ENCODE data around the gene SPACA9.

SPACA9 gene

GRCh38 chr9:132877824-132878694 is 639 bp upstream of the SPACA9 start, which contains the start of gene AK8:
TSS of gene AK8 (minus strand) at chr9:132878284. CDS start at chr9:132878255, 29 bp downstream.
- no CpG with 5 or more reads among the region's 89 CpGs for WGBS (ENCODE audit: extremely low coverage, insufficient coverage, insufficient read length)
- H3K14ac ChIP-seq (ENCODE audit: low read length): peak within 1 kb of the TSS; percentile 92
- H3K27me3 ChIP-seq (ENCODE audit: insufficient read depth, low read length): no peaks in the 10 kb centered on the region

GRCh38 chr9:132879457-132880323 is 992 bp downstream of the SPACA9 start:
- no peaks in the 10 kb centered on the region for H3K36me3 ChIP-seq (ENCODE audit: control insufficient read depth in 1 of 2, insufficient read depth in 2 of 2, low read length in 2 of 2)
- H3K14ac ChIP-seq (ENCODE audit: low read length): no peak overlapping the region
- no peak overlapping the region for H2AK5ac ChIP-seq (ENCODE audit: low read length)
- H3K4me3 ChIP-seq (ENCODE audit: low read depth, low read length): no peak overlapping the region
- H3K79me2 ChIP-seq (ENCODE audit: control insufficient read depth, insufficient read depth, low read length, poor library complexity): peaks cover 3% of the 10 kb centered on the region
- H3K18ac ChIP-seq (ENCODE audit: low read length): no peak overlapping the region
- H2BK120ac ChIP-seq (ENCODE audit: insufficient read depth, low read length, poor library complexity): no peak overlapping the region
- H2AFZ ChIP-seq (ENCODE audit: insufficient read depth, low read length, poor library complexity): no peak overlapping the region
- H2BK5ac ChIP-seq (ENCODE audit: low read depth, low read length, poor library complexity): no peak overlapping the region
- no peak overlapping the region for H3K4me2 ChIP-seq (ENCODE audit: low read length)
- no peak overlapping the region for H4K91ac ChIP-seq (ENCODE audit: low read depth, low read length)
- H3K9me3 ChIP-seq (ENCODE audit: insufficient read depth, low read depth, low read length): no peaks in the 10 kb centered on the region
- no CpG with 5 or more reads among the region's 6 CpGs for WGBS (ENCODE audit: extremely low coverage, insufficient coverage, insufficient read length)
- peak; percentile 44 to 80 for DNase-seq
- no peak overlapping the region for H3K27ac ChIP-seq (ENCODE audit: low read depth, low read length)
- H3K4me1 ChIP-seq (ENCODE audit: control insufficient read depth in 1 of 2, insufficient read depth in 2 of 2, low read length in 2 of 2): peaks cover 4 to 6% of the 10 kb centered on the region in 2 experiments
- no peak overlapping the region for H4K12ac ChIP-seq (ENCODE audit: low read depth, low read length)
- no peak overlapping the region for H3K23ac ChIP-seq (ENCODE audit: low read length)
- no peaks in the 10 kb centered on the region for H3K27me3 ChIP-seq (ENCODE audit: insufficient read depth, low read length)
- no peak overlapping the region for H3K4ac ChIP-seq (ENCODE audit: low read depth, low read length)
- H4K8ac ChIP-seq (ENCODE audit: low read depth, low read length): no peak overlapping the region
- H2BK12ac ChIP-seq (ENCODE audit: low read length): no peak overlapping the region
- peaks cover 6% of the 10 kb centered on the region for H3K79me1 ChIP-seq (ENCODE audit: low read length)
- no peak overlapping the region for H3K9ac ChIP-seq (ENCODE audit: low read length)

More at GRCh38 chr9:132877824-132878694, 639 bp upstream of the SPACA9 start, which contains the start of gene AK8:
- peak within 1 kb of the TSS; percentile 83 for H3K4me2 ChIP-seq (ENCODE audit: low read length)
- H3K27ac ChIP-seq (ENCODE audit: low read depth, low read length): no peak within 1 kb of the TSS
- H2BK5ac ChIP-seq (ENCODE audit: low read depth, low read length, poor library complexity): peak within 1 kb of the TSS; percentile 44
- no peak within 1 kb of the TSS for H2BK12ac ChIP-seq (ENCODE audit: low read length)
- peak within 1 kb of the TSS; percentile 63 for H2AK5ac ChIP-seq (ENCODE audit: low read length)
- no peaks in the 10 kb centered on the region for H3K36me3 ChIP-seq (ENCODE audit: control insufficient read depth in 1 of 2, insufficient read depth in 2 of 2, low read length in 2 of 2)
- H3K9me3 ChIP-seq (ENCODE audit: insufficient read depth, low read depth, low read length): no peaks in the 10 kb centered on the region
- H3K9ac ChIP-seq (ENCODE audit: low read length): peak within 1 kb of the TSS; percentile 91
- peaks cover 6% of the 10 kb centered on the region for H3K79me1 ChIP-seq (ENCODE audit: low read length)
- peaks cover 3% of the 10 kb centered on the region for H3K79me2 ChIP-seq (ENCODE audit: control insufficient read depth, insufficient read depth, low read length, poor library complexity)
- H3K23ac ChIP-seq (ENCODE audit: low read length): no peak within 1 kb of the TSS
- peaks cover 4 to 6% of the 10 kb centered on the region in 2 experiments for H3K4me1 ChIP-seq (ENCODE audit: control insufficient read depth in 1 of 2, insufficient read depth in 2 of 2, low read length in 2 of 2)
- peak within 1 kb of the TSS; percentile 64 for H2BK120ac ChIP-seq (ENCODE audit: insufficient read depth, low read length, poor library complexity)
- peak within 1 kb of the TSS; percentile 82 for H3K18ac ChIP-seq (ENCODE audit: low read length)
- peak within 1 kb of the TSS; percentile 89 for H3K4me3 ChIP-seq (ENCODE audit: low read depth, low read length)
- peak within 1 kb of the TSS; percentile 72 for H3K4ac ChIP-seq (ENCODE audit: low read depth, low read length)
- peak within 1 kb of the TSS; percentile 88 for H4K12ac ChIP-seq (ENCODE audit: low read depth, low read length)
- peak within 1 kb of the TSS; percentile 87 for H4K91ac ChIP-seq (ENCODE audit: low read depth, low read length)
- H4K8ac ChIP-seq (ENCODE audit: low read depth, low read length): peak within 1 kb of the TSS; percentile 96
- peak; percentile 74 to 89 for DNase-seq
- peak within 1 kb of the TSS; percentile 100 for H2AFZ ChIP-seq (ENCODE audit: insufficient read depth, low read length, poor library complexity)

- Histone ChIP-seq H3K14ac (ENCODE audit: low read length) (no peak overlapping the region), H3K9ac (ENCODE audit: low read length) (no peak overlapping the region), H4K91ac (ENCODE audit: low read depth, low read length) (no peak overlapping the region), H4K12ac (ENCODE audit: low read depth, low read length) (no peak overlapping the region), H2BK12ac (ENCODE audit: low read length) (no peak overlapping the region), H3K4me2 (ENCODE audit: low read length) (no peak overlapping the region), H4K8ac (ENCODE audit: low read depth, low read length) (no peak overlapping the region), H3K27ac (ENCODE audit: low read depth, low read length) (no peak overlapping the region), H3K4me1 (ENCODE audit: control insufficient read depth in 1 of 2, insufficient read depth in 2 of 2, low read length in 2 of 2) (peaks cover 4 to 6% of the 10 kb centered on the region in 2 experiments), H3K4me3 (ENCODE audit: low read depth, low read length) (no peak overlapping the region), H3K23ac (ENCODE audit: low read length) (no peak overlapping the region), H2AK5ac (ENCODE audit: low read length) (no peak overlapping the region), H3K79me1 (ENCODE audit: low read length) (peaks cover 6% of the 10 kb centered on the region), H3K18ac (ENCODE audit: low read length) (no peak overlapping the region), H3K79me2 (ENCODE audit: control insufficient read depth, insufficient read depth, low read length, poor library complexity) (peaks cover 3% of the 10 kb centered on the region), H2AFZ (ENCODE audit: insufficient read depth, low read length, poor library complexity) (no peak overlapping the region), H2BK120ac (ENCODE audit: insufficient read depth, low read length, poor library complexity) (no peak overlapping the region), H2BK5ac (ENCODE audit: low read depth, low read length, poor library complexity) (no peak overlapping the region), H3K27me3 (ENCODE audit: insufficient read depth, low read length) (no peaks in the 10 kb centered on the region), H3K9me3 (ENCODE audit: insufficient read depth, low read depth, low read length) (peaks cover 1% of the 10 kb centered on the region), H3K4ac (ENCODE audit: low read depth, low read length) (no peak overlapping the region), H3K36me3 (ENCODE audit: control insufficient read depth in 1 of 2, insufficient read depth in 2 of 2, low read length in 2 of 2) (no peaks in the 10 kb centered on the region)
- WGBS (ENCODE audit: extremely low coverage, insufficient coverage, insufficient read length): no CpG with 5 or more reads among the region's 7 CpGs
- DNase-seq: peak; percentile 90 to 92
These were observed 1.6 kb downstream of the SPACA9 start for GRCh38 chr9:132880324-132880661.

- Histone ChIP-seq H3K27me3 (ENCODE audit: insufficient read depth, low read length) (no peaks in the 10 kb centered on the region), H3K9ac (ENCODE audit: low read length) (no peak overlapping the region), H3K9me3 (ENCODE audit: insufficient read depth, low read depth, low read length) (peaks cover 1% of the 10 kb centered on the region), H3K23ac (ENCODE audit: low read length) (no peak overlapping the region), H3K18ac (ENCODE audit: low read length) (no peak overlapping the region), H2BK12ac (ENCODE audit: low read length) (no peak overlapping the region), H3K4me1 (ENCODE audit: control insufficient read depth in 1 of 2, insufficient read depth in 2 of 2, low read length in 2 of 2) (peaks cover 4 to 6% of the 10 kb centered on the region in 2 experiments), H3K36me3 (ENCODE audit: control insufficient read depth in 1 of 2, insufficient read depth in 2 of 2, low read length in 2 of 2) (no peaks in the 10 kb centered on the region), H3K14ac (ENCODE audit: low read length) (no peak overlapping the region), H3K4me2 (ENCODE audit: low read length) (no peak overlapping the region), H3K79me1 (ENCODE audit: low read length) (peaks cover 6% of the 10 kb centered on the region), H2BK5ac (ENCODE audit: low read depth, low read length, poor library complexity) (no peak overlapping the region), H3K4ac (ENCODE audit: low read depth, low read length) (no peak overlapping the region), H4K8ac (ENCODE audit: low read depth, low read length) (no peak overlapping the region), H3K4me3 (ENCODE audit: low read depth, low read length) (no peak overlapping the region), H3K27ac (ENCODE audit: low read depth, low read length) (no peak overlapping the region), H4K12ac (ENCODE audit: low read depth, low read length) (no peak overlapping the region), H2AFZ (ENCODE audit: insufficient read depth, low read length, poor library complexity) (no peak overlapping the region), H2BK120ac (ENCODE audit: insufficient read depth, low read length, poor library complexity) (no peak overlapping the region), H3K79me2 (ENCODE audit: control insufficient read depth, insufficient read depth, low read length, poor library complexity) (peaks cover 3% of the 10 kb centered on the region), H4K91ac (ENCODE audit: low read depth, low read length) (no peak overlapping the region), H2AK5ac (ENCODE audit: low read length) (no peak overlapping the region)
- WGBS (ENCODE audit: extremely low coverage, insufficient coverage, insufficient read length): no CpG with 5 or more reads among the region's 6 CpGs
- DNase-seq: no peak
These were observed 3.1 kb downstream of the SPACA9 start for GRCh38 chr9:132881826-132882225.
